IMR-90 (cell line): Measurements from ENCODE around the gene OR4M1. TPM values are rescaled to one million over a fixed set of nuclear protein-coding genes. Genes with fewer than 3 reads are reported as not detected.

Experiments
- polyA plus RNA-seq, 3 experiments: library from polyadenylated mRNA; depleted of rRNA; stranded (reverse); fragments of >200 nt; gene quantifications; 2 replicates each; pipeline ENCODE4 v1.2.3, GENCODE V29; 2012; ENCODE audit warnings: low replicate concordance in 1 of 3
- total RNA-seq: library from RNA; depleted of rRNA; stranded (reverse); fragments of >200 nt; gene quantifications from 2 replicates; pipeline ENCODE4 v1.2.3, GENCODE V29; 2012; rRNA removed

The OR4M1 gene
- total and polyA plus RNA-seq, 2 of the 4 experiments (the other 2 are of a cell fraction) = not detected

Other genes with a start within 250 kb of the OR4M1 start
- not detected in 2 replicates for gene OR11H2, start 59.6 kb upstream of the OR4M1 start, total RNA-seq
- gene OR11H2, start 59.6 kb upstream of the OR4M1 start, polyA plus RNA-seq (2012; rRNA removed) = not detected in 2 replicates
- not detected in 2 replicates for gene OR4Q3, start 29.9 kb upstream of the OR4M1 start, total RNA-seq
- gene OR4Q3, start 29.9 kb upstream of the OR4M1 start, polyA plus RNA-seq (2012; rRNA removed) = not detected in 2 replicates
- gene OR4N2, start 30.3 kb downstream of the OR4M1 start, total RNA-seq = not detected in 2 replicates
- not detected in 2 replicates for gene OR4N2, start 30.3 kb downstream of the OR4M1 start, polyA plus RNA-seq (2012; rRNA removed)
- gene OR4K2, start 101.6 kb downstream of the OR4M1 start, total RNA-seq = not detected in 2 replicates
- gene OR4K2, start 101.6 kb downstream of the OR4M1 start, polyA plus RNA-seq (2012; rRNA removed) = not detected in 2 replicates
- not detected in 2 replicates for gene OR4K5, start 147.1 kb downstream of the OR4M1 start, total RNA-seq
- gene OR4K5, start 147.1 kb downstream of the OR4M1 start, polyA plus RNA-seq (2012; rRNA removed) = not detected in 2 replicates
- gene OR4K1, start 157.4 kb downstream of the OR4M1 start, total RNA-seq = not detected in 2 replicates
- gene OR4K1, start 157.4 kb downstream of the OR4M1 start, polyA plus RNA-seq (2012; rRNA removed) = not detected in 2 replicates
- gene OR4K15, start 202.1 kb downstream of the OR4M1 start, total RNA-seq = not detected in 2 replicates
- gene OR4K15, start 202.1 kb downstream of the OR4M1 start, polyA plus RNA-seq (2012; rRNA removed) = not detected in 2 replicates
- not detected in 2 replicates for gene OR4Q2, start 228.7 kb downstream of the OR4M1 start, total RNA-seq
- not detected in 2 replicates for gene OR4Q2, start 228.7 kb downstream of the OR4M1 start, polyA plus RNA-seq (2012; rRNA removed)
- not detected in 2 replicates for gene OR4K14, start 245.8 kb downstream of the OR4M1 start, total RNA-seq
- gene OR4K14, start 245.8 kb downstream of the OR4M1 start, polyA plus RNA-seq (2012; rRNA removed) = not detected in 2 replicates